Measurements from ENCODE around the gene MCTP2. TPM values are rescaled to one million over a fixed set of nuclear protein-coding genes. Genes with fewer than 3 reads are reported as not detected.

The MCTP2 gene
- total RNA-seq, 1 donor from 2014 or later, result 58.9 TPM

DNA sequence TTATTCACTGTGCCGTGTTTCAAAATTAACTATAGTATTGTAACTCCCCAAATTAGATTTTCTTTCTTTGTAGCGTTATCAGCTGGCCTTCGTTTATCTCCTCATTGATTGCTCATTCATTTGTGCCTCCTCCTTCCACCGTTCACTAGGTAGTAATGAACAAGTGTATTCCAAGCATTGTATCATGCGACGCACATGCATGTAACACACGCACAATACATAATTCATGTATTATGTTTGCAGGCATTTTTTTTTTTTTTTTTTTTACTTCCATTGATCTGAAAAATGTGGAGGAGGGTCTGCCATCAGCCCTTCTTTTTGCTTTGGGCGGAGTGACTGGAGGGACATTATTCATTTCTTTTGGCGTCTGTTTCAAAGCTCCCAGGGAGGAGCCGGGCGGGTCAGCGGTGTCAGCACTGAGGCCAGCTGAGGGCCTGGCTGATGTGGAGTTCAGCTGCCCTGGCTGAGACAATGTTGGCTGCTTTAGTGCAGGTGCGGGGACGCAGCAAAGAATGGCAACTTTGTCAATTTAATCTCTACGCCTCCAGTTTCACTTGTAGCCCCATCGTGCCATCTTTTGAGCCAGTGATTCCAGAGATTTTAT, 107.0 kb downstream of the MCTP2 start:
- Mint-ChIP-seq H3K9me3 (no peaks in the 10 kb centered on the region), H3K4me3 (no peak overlapping the region), H3K27ac (no peak overlapping the region), H3K27me3 (no peaks in the 10 kb centered on the region), H3K36me3 (ENCODE audit: low read depth) (peaks cover 19% of the 10 kb centered on the region), H3K4me1 (peaks cover 2% of the 10 kb centered on the region)
- intact Hi-C loops (cut with micrococcal nuclease), result no loop called here
- DNase-seq, result no peak

- DNase-seq, result no peak
- Mint-ChIP-seq H3K9me3 (no peaks in the 10 kb centered on the region), H3K4me1 (peaks cover 4% of the 10 kb centered on the region), H3K4me3 (no peak overlapping the region), H3K27ac (no peak overlapping the region), H3K27me3 (no peaks in the 10 kb centered on the region), H3K36me3 (ENCODE audit: low read depth) (peaks cover 25% of the 10 kb centered on the region)
- intact Hi-C loops (cut with micrococcal nuclease), result no loop called here
Observed at GRCh38 chr15:94346282-94346681, 114.9 kb downstream of the MCTP2 start.

- Mint-ChIP-seq H3K4me1 (peaks cover 4% of the 10 kb centered on the region), H3K27me3 (no peaks in the 10 kb centered on the region), H3K4me3 (no peak overlapping the region), H3K27ac (peak overlapping the region; percentile 34), H3K9me3 (no peaks in the 10 kb centered on the region), H3K36me3 (ENCODE audit: low read depth) (peaks cover 34% of the 10 kb centered on the region)
- intact Hi-C loops (cut with micrococcal nuclease), result no loop called here
- DNase-seq, result no peak
Observed at GRCh38 chr15:94348084-94348483, 116.7 kb downstream of the MCTP2 start.

DNA sequence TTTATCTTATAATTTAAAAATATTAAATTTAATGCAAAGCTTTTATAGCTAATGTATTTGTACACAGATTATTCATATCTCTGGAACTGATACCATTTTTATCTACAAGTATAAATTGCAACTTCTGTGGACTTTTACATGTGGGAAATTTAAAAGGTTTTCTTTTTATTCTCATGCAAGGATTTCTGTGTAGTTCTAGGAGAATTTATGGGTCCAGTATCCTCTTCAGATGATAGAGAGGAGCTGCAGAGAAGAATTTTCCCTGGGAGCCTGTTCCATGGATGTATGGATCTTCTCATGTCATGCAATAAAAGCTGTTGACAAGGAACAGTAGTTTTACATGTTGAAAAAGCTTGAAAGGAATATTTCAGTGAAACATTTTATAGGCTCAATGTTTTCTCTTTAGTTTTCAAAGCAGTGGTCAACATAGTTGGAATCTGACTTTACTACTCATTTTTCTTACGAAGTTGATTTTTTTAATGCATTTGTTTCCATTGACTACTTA, 119.7 kb downstream of the MCTP2 start:
- intact Hi-C loops (cut with micrococcal nuclease), result no loop called here
- Mint-ChIP-seq H3K27ac (no peak overlapping the region), H3K36me3 (ENCODE audit: low read depth) (peaks cover 31% of the 10 kb centered on the region), H3K9me3 (no peaks in the 10 kb centered on the region), H3K27me3 (no peaks in the 10 kb centered on the region), H3K4me3 (no peak overlapping the region), H3K4me1 (peaks cover 2% of the 10 kb centered on the region)
- no peak for DNase-seq

GRCh38 chr15:94352636-94353487, 121.5 kb downstream of the MCTP2 start:
- Mint-ChIP-seq H3K27me3 (no peaks in the 10 kb centered on the region), H3K4me3 (no peak overlapping the region), H3K9me3 (no peaks in the 10 kb centered on the region), H3K27ac (no peak overlapping the region), H3K36me3 (ENCODE audit: low read depth) (peaks cover 31% of the 10 kb centered on the region), H3K4me1 (peaks cover 2% of the 10 kb centered on the region)
- intact Hi-C loops (cut with micrococcal nuclease), result no loop called here
- DNase-seq, result no peak

DNA sequence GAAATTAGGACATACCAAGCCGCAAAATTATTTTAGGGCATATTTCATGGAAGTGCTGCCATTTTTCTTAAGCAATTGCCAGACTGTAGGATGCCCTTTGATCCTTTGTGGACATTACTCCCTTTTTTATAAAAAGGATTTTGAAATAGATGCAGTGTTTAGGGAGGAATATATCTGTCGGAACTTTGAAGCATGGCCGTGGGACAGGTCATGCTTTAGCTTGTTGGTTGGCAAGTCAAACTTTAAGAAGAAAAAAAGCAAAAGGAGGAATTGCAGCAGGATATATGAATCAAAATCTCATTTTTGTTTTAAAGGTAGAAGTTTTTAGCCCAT, 122.1 kb downstream of the MCTP2 start:
- no peak overlapping the region for H3K27ac Mint-ChIP-seq
- intact Hi-C loops (cut with micrococcal nuclease), result no loop called here
- DNase-seq, result no peak
- peaks cover 29% of the 10 kb centered on the region for H3K36me3 Mint-ChIP-seq (ENCODE audit: low read depth)
- no peak overlapping the region for H3K4me3 Mint-ChIP-seq
- H3K9me3 Mint-ChIP-seq, result no peaks in the 10 kb centered on the region
- no peaks in the 10 kb centered on the region for H3K27me3 Mint-ChIP-seq
- peaks cover under 1% of the 10 kb centered on the region for H3K4me1 Mint-ChIP-seq

GRCh38 chr15:94354655-94355054, 123.3 kb downstream of the MCTP2 start:
- intact Hi-C loops (cut with micrococcal nuclease), result no loop called here
- H3K36me3 Mint-ChIP-seq (ENCODE audit: low read depth), result peaks cover 27% of the 10 kb centered on the region

GRCh38 chr15:94359716-94360115, 128.4 kb downstream of the MCTP2 start:
- no peak for DNase-seq
- Mint-ChIP-seq H3K36me3 (ENCODE audit: low read depth) (peaks cover 28% of the 10 kb centered on the region), H3K4me1 (peaks cover 10% of the 10 kb centered on the region), H3K27ac (no peak overlapping the region), H3K9me3 (no peaks in the 10 kb centered on the region), H3K4me3 (no peak overlapping the region), H3K27me3 (no peaks in the 10 kb centered on the region)
- intact Hi-C loops (cut with micrococcal nuclease), result no loop called here

More at GRCh38 chr15:94354655-94355054, 123.3 kb downstream of the MCTP2 start:
- no peaks in the 10 kb centered on the region for H3K9me3 Mint-ChIP-seq
- H3K27me3 Mint-ChIP-seq, result no peaks in the 10 kb centered on the region
- H3K4me1 Mint-ChIP-seq, result peaks cover 2% of the 10 kb centered on the region
- no peak overlapping the region for H3K27ac Mint-ChIP-seq
- DNase-seq, result no peak
- H3K4me3 Mint-ChIP-seq, result no peak overlapping the region

DNA sequence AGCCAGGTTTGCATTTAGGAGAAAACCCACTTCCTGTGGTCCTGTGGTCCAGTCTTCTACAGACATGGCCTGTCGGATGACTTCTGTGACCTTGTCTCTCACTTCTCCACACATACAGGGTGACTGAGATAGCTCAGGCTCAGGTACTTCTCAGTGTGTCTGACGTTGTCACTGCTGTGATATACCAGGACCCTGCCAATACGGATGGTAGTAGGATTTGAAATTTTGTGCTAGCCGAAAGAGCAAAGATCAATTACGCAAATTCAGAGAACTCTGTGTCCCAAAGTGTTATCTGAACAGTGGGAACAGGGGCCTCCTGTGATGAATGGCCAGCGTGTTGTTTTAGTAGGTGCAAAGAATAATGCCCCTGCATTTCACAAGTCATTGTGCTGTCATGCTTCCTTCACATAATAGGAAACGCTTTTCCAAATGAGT, 128.9 kb downstream of the MCTP2 start:
- no peaks in the 10 kb centered on the region for H3K9me3 Mint-ChIP-seq
- peaks cover 28% of the 10 kb centered on the region for H3K36me3 Mint-ChIP-seq (ENCODE audit: low read depth)
- H3K27me3 Mint-ChIP-seq, result no peaks in the 10 kb centered on the region
- peaks cover 10% of the 10 kb centered on the region for H3K4me1 Mint-ChIP-seq
- DNase-seq, result no peak
- H3K4me3 Mint-ChIP-seq, result no peak overlapping the region
- H3K27ac Mint-ChIP-seq, result no peak overlapping the region
- intact Hi-C loops (cut with micrococcal nuclease), result no loop called here

DNA sequence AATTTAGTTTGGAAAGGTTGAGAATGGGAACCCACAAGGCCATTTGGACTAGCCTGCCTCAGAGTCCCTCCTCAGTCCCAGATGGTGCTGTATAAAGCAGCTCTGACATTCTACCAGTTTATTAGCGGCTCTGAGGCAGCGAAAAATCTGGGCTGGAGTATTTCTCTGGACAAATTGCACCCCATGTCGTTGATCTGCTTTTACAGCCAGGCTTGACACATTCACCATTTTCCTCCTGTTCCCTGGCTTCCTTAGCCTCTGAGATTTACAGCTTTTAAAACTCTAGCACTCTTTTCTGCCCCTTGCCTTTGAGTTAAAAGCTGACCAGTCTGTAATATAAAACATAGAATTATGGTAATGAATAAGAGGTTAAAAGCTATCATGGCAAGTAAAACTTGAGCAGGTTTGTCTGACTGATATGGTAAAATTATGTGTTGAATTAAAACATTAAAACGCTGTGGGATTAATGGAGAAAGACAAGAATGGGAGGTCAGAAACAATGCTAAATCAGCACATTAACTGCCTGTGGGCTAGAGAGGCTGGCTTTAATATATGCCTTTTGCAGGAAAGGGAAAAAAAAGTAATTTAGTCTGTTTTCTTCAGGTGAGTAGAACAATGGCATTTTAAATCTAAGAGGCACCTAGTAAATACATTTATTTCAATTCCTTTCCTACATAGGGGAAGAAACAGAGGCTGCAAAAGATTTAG, 131.2 kb downstream of the MCTP2 start:
- peaks cover 27% of the 10 kb centered on the region for H3K36me3 Mint-ChIP-seq (ENCODE audit: low read depth)
- no peak overlapping the region for H3K27ac Mint-ChIP-seq
- no peak for DNase-seq
- H3K27me3 Mint-ChIP-seq, result no peaks in the 10 kb centered on the region
- intact Hi-C loops (cut with micrococcal nuclease), result no loop called here
- H3K4me3 Mint-ChIP-seq, result no peak overlapping the region
- peaks cover 14% of the 10 kb centered on the region for H3K4me1 Mint-ChIP-seq
- no peaks in the 10 kb centered on the region for H3K9me3 Mint-ChIP-seq

- H3K9me3 Mint-ChIP-seq, result no peaks in the 10 kb centered on the region
- no peak for DNase-seq
- peaks cover 14% of the 10 kb centered on the region for H3K4me1 Mint-ChIP-seq
- intact Hi-C loops (cut with micrococcal nuclease), result no loop called here
- no peak overlapping the region for H3K4me3 Mint-ChIP-seq
- no peaks in the 10 kb centered on the region for H3K27me3 Mint-ChIP-seq
- H3K27ac Mint-ChIP-seq, result no peak overlapping the region
- H3K36me3 Mint-ChIP-seq (ENCODE audit: low read depth), result peaks cover 29% of the 10 kb centered on the region
Observed at GRCh38 chr15:94363382-94363781, 132.0 kb downstream of the MCTP2 start.

GRCh38 chr15:94366781-94367180, 135.4 kb downstream of the MCTP2 start:
- intact Hi-C loops (cut with micrococcal nuclease), result no loop called here
- H3K27me3 Mint-ChIP-seq, result no peaks in the 10 kb centered on the region
- no peaks in the 10 kb centered on the region for H3K9me3 Mint-ChIP-seq
- H3K4me3 Mint-ChIP-seq, result no peak overlapping the region
- no peak for DNase-seq
- H3K27ac Mint-ChIP-seq, result no peak overlapping the region
- H3K4me1 Mint-ChIP-seq, result peaks cover 6% of the 10 kb centered on the region
- peaks cover 36% of the 10 kb centered on the region for H3K36me3 Mint-ChIP-seq (ENCODE audit: low read depth)

- H3K27me3 Mint-ChIP-seq, result no peaks in the 10 kb centered on the region
- H3K27ac Mint-ChIP-seq, result no peak overlapping the region
- DNase-seq, result no peak
- H3K4me3 Mint-ChIP-seq, result no peak overlapping the region
- H3K36me3 Mint-ChIP-seq (ENCODE audit: low read depth), result peaks cover 39% of the 10 kb centered on the region
- intact Hi-C loops (cut with micrococcal nuclease), result no loop called here
- H3K9me3 Mint-ChIP-seq, result no peaks in the 10 kb centered on the region
- H3K4me1 Mint-ChIP-seq, result peaks cover 4% of the 10 kb centered on the region
Observed at GRCh38 chr15:94367726-94368535, 136.6 kb downstream of the MCTP2 start.
